Progenitor cell of endocrine pancreas (in vitro differentiated cells): Measurements from ENCODE around the gene VPS8. TPM values are rescaled to one million over a fixed set of nuclear protein-coding genes. Genes with fewer than 3 reads are reported as not detected.

Source experiments
- DNase-seq: peaks from one replicate; pipeline ENCODE4 v3.0.0; 2021; ENCODE audit warnings: low spot score; ENCODE audit not compliant: unreplicated experiment
- H3K27ac Mint-ChIP-seq: 2 replicates; pipeline ENCODE4 v1.8.0; 2021; ENCODE audit warnings: mild to moderate bottlenecking, moderate library complexity, mixed read lengths
- H3K27me3 Mint-ChIP-seq: 2 replicates; pipeline ENCODE4 v1.8.0; 2021; ENCODE audit warnings: mixed read lengths
- H3K36me3 Mint-ChIP-seq: 2 replicates; pipeline ENCODE4 v1.8.0; 2022; ENCODE audit warnings: mixed read lengths; ENCODE audit not compliant: insufficient read depth
- H3K4me1 Mint-ChIP-seq: 2 replicates; pipeline ENCODE4 v1.8.0; 2021; ENCODE audit warnings: low read depth, mixed read lengths
- H3K4me3 Mint-ChIP-seq: 2 replicates; pipeline ENCODE4 v1.8.0; 2021; ENCODE audit warnings: low read depth, mild to moderate bottlenecking, moderate library complexity, mixed read lengths
- H3K9me3 Mint-ChIP-seq: 2 replicates; pipeline ENCODE4 v1.8.0; 2021; ENCODE audit warnings: low read depth, mixed read lengths
- CTCF ChIP-seq: fragments of 200-600 bp; sonication (generic); IDR thresholded peaks from one replicate; pipeline ENCODE4 v1.5.0; 2021; ENCODE audit warnings: antibody characterized with exemption, mild to moderate bottlenecking; ENCODE audit not compliant: unreplicated experiment
- total RNA-seq: library from RNA; stranded (reverse); gene quantifications from 2 replicates; pipeline ENCODE4 v1.2.1, GENCODE V29; 2021

The VPS8 gene
- total RNA-seq, 1 donor from 2014 or later = 89.4 TPM

DNA sequence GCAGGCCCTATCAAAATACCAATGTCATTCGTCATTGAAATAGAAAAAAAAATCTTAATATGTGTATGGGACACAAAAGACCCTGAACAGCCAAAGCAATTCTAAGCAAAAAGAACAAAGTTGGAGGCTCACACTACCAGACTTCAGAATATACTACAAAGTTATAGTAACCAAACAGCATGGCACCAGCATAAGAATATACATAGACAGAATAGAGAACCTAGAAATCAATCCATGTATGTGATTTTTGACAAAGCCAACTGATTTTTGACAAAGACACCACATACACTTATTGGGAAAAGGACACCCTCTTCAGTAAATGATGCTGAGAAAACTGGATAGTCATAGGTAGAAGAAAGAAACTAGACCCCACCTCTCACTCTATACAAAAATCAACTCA is 245.9 kb downstream of the VPS8 start:
- Mint-ChIP-seq H3K4me3 (no peak overlapping the region), H3K27ac (no peak overlapping the region), H3K36me3 (peaks cover 40% of the 10 kb centered on the region), H3K27me3 (no peaks in the 10 kb centered on the region), H3K9me3 (peaks cover 37% of the 10 kb centered on the region), H3K4me1 (no peaks in the 10 kb centered on the region)
- no peak for DNase-seq
- no peak for TF ChIP-seq CTCF

DNA sequence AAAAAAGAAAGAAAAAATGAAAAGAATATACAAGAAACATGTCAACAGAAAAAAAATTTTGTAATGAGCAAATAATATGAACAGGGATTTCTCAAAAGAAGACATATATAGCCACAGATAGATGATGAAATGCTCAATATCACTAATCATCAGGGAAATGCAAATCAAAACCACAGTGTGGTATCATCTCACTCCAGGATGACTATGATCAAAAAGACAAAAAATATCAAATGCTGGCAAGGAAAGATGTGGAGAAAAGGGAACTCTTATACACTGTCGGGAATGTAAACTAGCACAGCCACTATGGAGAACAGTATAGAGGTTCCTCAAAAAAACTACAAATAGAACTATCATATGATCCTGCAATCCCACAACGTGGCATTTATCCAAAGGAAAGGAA is 246.8 kb downstream of the VPS8 start:
- no peak for DNase-seq
- Mint-ChIP-seq H3K9me3 (peaks cover 37% of the 10 kb centered on the region), H3K36me3 (peaks cover 36% of the 10 kb centered on the region), H3K27ac (no peak overlapping the region), H3K4me3 (no peak overlapping the region), H3K4me1 (no peaks in the 10 kb centered on the region), H3K27me3 (no peaks in the 10 kb centered on the region)
- no peak for TF ChIP-seq CTCF

DNA sequence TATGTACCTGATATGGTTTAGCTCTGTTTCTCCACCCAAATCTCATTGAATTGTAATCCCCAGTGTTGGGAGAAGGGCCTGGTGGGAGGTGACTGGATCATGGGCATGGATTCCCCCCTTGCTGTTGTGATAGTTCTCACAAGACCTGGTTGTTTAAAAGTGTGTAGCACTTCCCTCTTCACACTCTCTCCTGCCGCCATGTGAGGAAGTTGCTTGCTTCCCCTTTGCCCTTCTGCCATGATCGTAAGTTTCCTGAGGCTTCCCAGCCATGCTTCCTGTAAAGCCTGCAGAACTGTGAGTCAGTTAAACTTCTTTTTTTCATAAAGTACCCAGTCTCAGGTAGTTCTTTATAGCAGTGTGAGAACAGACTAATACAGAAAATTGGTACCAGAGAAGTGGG is 247.8 kb downstream of the VPS8 start:
- Mint-ChIP-seq H3K4me1 (no peaks in the 10 kb centered on the region), H3K36me3 (peaks cover 31% of the 10 kb centered on the region), H3K9me3 (peaks cover 37% of the 10 kb centered on the region), H3K27me3 (no peaks in the 10 kb centered on the region), H3K27ac (no peak overlapping the region), H3K4me3 (no peak overlapping the region)
- DNase-seq = no peak
- no peak for TF ChIP-seq CTCF

DNA sequence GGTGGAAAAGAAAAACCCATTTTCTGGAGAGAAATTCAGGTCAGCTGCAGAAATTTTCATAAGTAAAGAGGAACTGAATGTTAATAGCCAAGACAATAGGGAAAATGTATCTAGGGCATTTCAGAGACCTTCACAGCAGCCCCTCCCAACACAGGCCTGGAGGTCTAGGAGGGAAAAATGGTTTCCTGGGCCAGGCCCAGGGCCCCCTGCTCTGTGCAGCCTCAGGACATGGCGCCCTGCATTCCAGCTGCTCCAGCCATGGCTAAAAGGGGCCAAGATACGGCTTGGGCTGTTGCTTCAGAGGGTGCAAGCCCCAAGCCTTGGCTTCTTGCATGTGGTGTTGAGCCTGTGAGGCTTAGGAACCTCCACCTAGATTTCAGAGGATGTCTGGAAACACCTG is 248.7 kb downstream of the VPS8 start:
- Mint-ChIP-seq H3K27me3 (no peaks in the 10 kb centered on the region), H3K4me1 (no peaks in the 10 kb centered on the region), H3K9me3 (peaks cover 32% of the 10 kb centered on the region), H3K27ac (no peak overlapping the region), H3K4me3 (no peak overlapping the region), H3K36me3 (peaks cover 25% of the 10 kb centered on the region)
- no peak for DNase-seq
- no peak for TF ChIP-seq CTCF

DNA sequence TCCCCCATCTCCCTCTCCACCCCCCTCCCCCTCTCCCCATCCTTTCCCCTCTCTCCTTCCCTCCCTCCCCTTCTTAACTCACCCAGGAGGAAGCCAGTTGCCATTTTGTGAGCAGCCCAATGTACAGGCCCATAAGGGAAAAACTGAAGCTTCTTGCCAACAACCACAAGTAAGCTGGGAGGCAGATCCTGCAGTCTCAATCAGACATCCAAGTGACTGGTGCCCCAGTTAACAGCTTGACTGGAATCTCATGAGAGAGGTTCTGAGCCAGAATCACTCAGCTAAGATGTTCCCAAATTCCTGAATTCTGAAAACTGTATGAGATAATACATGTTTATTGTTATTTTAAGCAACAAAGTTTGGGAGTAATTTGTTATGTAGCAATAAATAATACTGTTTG is 250.2 kb downstream of the VPS8 start:
- DNase-seq = no peak
- Mint-ChIP-seq H3K27me3 (no peaks in the 10 kb centered on the region), H3K4me3 (no peak overlapping the region), H3K36me3 (peaks cover 15% of the 10 kb centered on the region), H3K4me1 (no peaks in the 10 kb centered on the region), H3K9me3 (peaks cover 23% of the 10 kb centered on the region), H3K27ac (no peak overlapping the region)
- no peak for TF ChIP-seq CTCF
